ENCODE data around the gene ZNF723.

- TF ChIP-seq CTCF (IDR thresholded peaks at IDR 0.05 in 4 of 5, conservative IDR thresholded peaks at IDR 0.05 in 1 of 5), result no peak
- TF ChIP-seq POLR2A (IDR thresholded peaks at IDR 0.05), result no peak
Measured at GRCh38 chr19:22797040-22797439, 35.1 kb upstream of the ZNF723 start.

Measured in gastrocnemius medialis (tissue), 4 donors.